Measurements from ENCODE around the gene EEF1AKMT3.

EEF1AKMT3 gene

DNA sequence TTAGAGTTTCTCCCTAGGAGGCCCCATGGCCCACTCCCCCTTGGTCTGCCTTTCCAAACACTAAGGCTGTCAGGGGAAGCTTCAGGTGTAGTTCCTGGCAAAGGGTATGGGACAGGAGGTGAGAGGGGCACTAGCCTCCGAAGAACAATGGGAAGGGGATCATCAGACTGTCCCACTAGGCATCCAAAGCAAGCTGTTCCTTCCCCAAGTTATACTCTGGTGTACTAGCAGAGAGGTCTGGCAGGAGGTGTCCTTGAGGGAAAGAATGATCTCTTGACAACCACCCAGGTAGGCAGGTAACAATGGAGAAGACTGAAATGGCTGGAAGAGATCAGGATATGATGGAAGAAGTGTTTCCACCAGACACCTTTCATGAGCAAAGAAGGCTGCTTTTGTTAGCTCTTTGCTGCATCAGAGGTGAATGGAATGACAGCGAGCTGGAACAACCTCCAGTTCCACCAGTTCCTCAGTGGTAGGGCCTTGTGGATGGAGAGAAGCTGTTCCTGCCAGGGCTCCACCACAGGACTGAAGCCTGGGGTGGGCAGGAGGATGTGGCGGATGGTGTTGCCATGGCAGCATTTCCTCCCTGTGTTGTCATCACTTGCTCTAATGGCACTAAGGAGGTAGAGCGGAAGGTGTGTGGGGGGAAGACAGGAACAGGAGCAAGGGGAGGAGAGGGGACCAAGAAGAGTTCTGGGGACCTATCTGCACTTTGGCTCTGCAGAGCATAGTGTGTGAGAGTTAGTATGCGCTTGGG, 31.6 kb upstream of the EEF1AKMT3 start:
- Histone ChIP-seq H3K4me1 (peaks cover 15 to 46% (median 43%) of the 10 kb centered on the region in 4 donors), H3K27me3 (peaks cover 8 to 64% of the 10 kb centered on the region in 2 donors), H3K4me3 (no peak overlapping the region), H3K27ac (no peak overlapping the region), H3K36me3 (no peaks in the 10 kb centered on the region), H3K9me3 (no peaks in the 10 kb centered on the region)
- intact Hi-C loops (cut with DNase I; ENCODE audit: low total_unique reads), result no loop called here
- TF ChIP-seq, protein P1, sequence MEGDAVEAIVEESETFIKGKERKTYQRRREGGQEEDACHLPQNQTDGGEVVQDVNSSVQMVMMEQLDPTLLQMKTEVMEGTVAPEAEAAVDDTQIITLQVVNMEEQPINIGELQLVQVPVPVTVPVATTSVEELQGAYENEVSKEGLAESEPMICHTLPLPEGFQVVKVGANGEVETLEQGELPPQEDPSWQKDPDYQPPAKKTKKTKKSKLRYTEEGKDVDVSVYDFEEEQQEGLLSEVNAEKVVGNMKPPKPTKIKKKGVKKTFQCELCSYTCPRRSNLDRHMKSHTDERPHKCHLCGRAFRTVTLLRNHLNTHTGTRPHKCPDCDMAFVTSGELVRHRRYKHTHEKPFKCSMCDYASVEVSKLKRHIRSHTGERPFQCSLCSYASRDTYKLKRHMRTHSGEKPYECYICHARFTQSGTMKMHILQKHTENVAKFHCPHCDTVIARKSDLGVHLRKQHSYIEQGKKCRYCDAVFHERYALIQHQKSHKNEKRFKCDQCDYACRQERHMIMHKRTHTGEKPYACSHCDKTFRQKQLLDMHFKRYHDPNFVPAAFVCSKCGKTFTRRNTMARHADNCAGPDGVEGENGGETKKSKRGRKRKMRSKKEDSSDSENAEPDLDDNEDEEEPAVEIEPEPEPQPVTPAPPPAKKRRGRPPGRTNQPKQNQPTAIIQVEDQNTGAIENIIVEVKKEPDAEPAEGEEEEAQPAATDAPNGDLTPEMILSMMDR (IDR thresholded peaks at IDR 0.05), result no peak
- no peak for DNase-seq

GRCh38 chr12:57741413-57741789, 31.0 kb upstream of the EEF1AKMT3 start:
- DNase-seq, result no peak
- intact Hi-C loops (cut with DNase I; ENCODE audit: low total_unique reads), result no loop called here
- Histone ChIP-seq H3K27me3 (peaks cover 8 to 58% of the 10 kb centered on the region in 2 donors), H3K27ac (no peak overlapping the region), H3K4me3 (no peak overlapping the region), H3K4me1 (peaks cover 15 to 45% (median 38%) of the 10 kb centered on the region in 4 donors), H3K36me3 (peaks cover 0 to 3% (median 0%) of the 10 kb centered on the region in 3 donors), H3K9me3 (no peaks in the 10 kb centered on the region)
- TF ChIP-seq, protein P1 (IDR thresholded peaks at IDR 0.05), result no peak

DNA sequence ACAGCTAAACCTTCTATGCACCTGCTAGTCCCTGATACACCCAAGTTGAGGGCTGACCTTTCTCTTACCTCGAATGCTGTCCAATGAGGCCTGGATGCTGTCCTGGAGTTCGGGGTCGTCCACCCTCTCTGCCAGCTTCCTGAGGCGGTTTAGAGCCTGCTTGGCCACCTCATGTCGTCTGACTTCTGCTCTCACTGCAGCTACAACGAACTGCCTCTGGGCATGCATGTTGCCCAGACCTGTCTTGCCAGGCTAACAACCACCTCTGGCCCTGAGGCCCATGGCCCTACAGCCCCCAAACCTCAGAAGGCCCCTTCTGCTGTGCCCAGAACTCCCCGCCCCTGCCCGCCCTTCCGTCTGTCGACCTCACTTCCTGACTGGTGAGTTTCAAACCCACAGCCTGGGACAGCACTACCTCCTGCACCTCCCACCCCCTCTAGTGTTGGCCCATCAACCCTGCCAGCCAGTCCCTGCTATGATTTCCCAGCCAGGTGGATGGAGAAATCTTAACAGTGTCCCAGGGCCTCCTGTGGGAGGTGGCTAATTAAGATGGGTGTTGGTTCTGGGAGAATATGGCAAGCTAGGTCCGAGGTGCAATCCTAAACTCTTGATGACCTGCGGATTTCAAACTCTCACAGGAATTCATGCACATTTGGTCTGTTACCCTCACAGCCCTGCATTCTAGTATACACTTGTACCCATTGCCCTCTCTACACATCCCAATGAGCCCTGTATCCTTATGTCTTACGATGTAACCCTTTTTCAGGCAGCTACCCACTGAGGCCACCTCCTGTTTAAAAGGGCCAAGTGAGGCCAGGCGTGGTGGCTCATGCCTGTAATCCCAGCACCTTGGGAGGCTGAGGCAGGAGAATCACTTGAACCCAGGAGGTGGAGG, 30.3 kb upstream of the EEF1AKMT3 start:
- no peaks in the 10 kb centered on the region for H3K9me3 ChIP-seq
- peaks cover 7 to 51% of the 10 kb centered on the region in 2 donors for H3K27me3 ChIP-seq
- intact Hi-C loops (cut with DNase I; ENCODE audit: low total_unique reads), result no loop called here
- TF ChIP-seq, protein P1 (IDR thresholded peaks at IDR 0.05), result no peak
- peaks cover 3 to 10% (median 5%) of the 10 kb centered on the region in 3 donors for H3K36me3 ChIP-seq
- H3K4me1 ChIP-seq, result peaks cover 15 to 38% (median 32%) of the 10 kb centered on the region in 4 donors
- no peak overlapping the region for H3K4me3 ChIP-seq
- H3K27ac ChIP-seq, result no peak overlapping the region
- DNase-seq, result no peak

DNA sequence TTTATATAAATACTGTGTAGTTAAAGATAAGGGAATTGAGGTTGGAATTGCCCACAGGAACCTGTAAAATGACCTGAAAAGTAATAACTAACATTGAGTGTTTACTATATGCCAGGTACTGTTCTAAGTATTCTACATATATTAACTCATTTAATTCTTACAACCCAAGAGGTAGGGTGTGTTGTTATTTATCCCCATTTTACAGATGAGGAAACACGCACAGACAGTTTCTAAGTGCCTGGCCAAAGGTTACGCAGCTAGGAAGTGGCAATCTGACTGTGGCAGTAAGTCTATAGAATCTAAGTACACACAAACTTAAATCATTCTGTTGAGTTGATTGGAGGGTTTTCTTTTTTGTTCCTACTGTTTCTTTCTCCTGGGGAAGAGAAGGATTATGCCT, 28.6 kb upstream of the EEF1AKMT3 start:
- intact Hi-C loops (cut with DNase I; ENCODE audit: low total_unique reads), result no loop called here
- Histone ChIP-seq H3K36me3 (peaks cover 19 to 27% (median 20%) of the 10 kb centered on the region in 3 donors), H3K27ac (peak overlapping the region; percentile 98 to 99), H3K4me3 (no peak overlapping the region), H3K9me3 (no peaks in the 10 kb centered on the region), H3K4me1 (peaks cover 0 to 21% (median 16%) of the 10 kb centered on the region in 4 donors), H3K27me3 (peaks cover 0 to 34% of the 10 kb centered on the region in 2 donors)
- no peak for DNase-seq
- TF ChIP-seq, protein P1 (IDR thresholded peaks at IDR 0.05), result no peak

GRCh38 chr12:57744194-57744776, 28.1 kb upstream of the EEF1AKMT3 start:
- DNase-seq, result peak; percentile 66 to 91
- intact Hi-C loops (cut with DNase I; ENCODE audit: low total_unique reads), result no loop called here
- peaks cover 0 to 29% of the 10 kb centered on the region in 2 donors for H3K27me3 ChIP-seq
- no peaks in the 10 kb centered on the region for H3K9me3 ChIP-seq
- H3K27ac ChIP-seq, result peak overlapping the region; percentile 98 to 99
- H3K36me3 ChIP-seq, result peaks cover 23 to 32% (median 25%) of the 10 kb centered on the region in 3 donors
- TF ChIP-seq, protein P1 (IDR thresholded peaks at IDR 0.05), result no peak
- H3K4me1 ChIP-seq, result peaks cover 0 to 16% (median 11%) of the 10 kb centered on the region in 4 donors
- H3K4me3 ChIP-seq, result peak overlapping the region; percentile 80 to 97
